ENCODE data around the gene GSTM4.

- TF ChIP-seq CTCF (IDR thresholded peaks at IDR 0.05; ENCODE audit: insufficient read depth, low read length) (no peak), REST (IDR thresholded peaks at IDR 0.05; ENCODE audit: insufficient replicate concordance, low read depth) (no peak), GABPA (IDR thresholded peaks at IDR 0.05; ENCODE audit: low read depth) (no peak), POLR2AphosphoS5 (IDR thresholded peaks at IDR 0.05; ENCODE audit: low read depth) (no peak)
These were observed 38.6 kb upstream of the GSTM4 start for GRCh38 chr1:109617291-109617801.
